NCI-H774 (cell line): ENCODE data around the gene BTBD7.

Experiments
- DNase-seq: peaks from one replicate; lab custom pipeline; 2025; lab: John Stamatoyannopoulos, UW

The BTBD7 gene

GRCh38 chr14:93330609-93331000, 2.2 kb downstream of the BTBD7 start:
- no peak for DNase-seq

DNA sequence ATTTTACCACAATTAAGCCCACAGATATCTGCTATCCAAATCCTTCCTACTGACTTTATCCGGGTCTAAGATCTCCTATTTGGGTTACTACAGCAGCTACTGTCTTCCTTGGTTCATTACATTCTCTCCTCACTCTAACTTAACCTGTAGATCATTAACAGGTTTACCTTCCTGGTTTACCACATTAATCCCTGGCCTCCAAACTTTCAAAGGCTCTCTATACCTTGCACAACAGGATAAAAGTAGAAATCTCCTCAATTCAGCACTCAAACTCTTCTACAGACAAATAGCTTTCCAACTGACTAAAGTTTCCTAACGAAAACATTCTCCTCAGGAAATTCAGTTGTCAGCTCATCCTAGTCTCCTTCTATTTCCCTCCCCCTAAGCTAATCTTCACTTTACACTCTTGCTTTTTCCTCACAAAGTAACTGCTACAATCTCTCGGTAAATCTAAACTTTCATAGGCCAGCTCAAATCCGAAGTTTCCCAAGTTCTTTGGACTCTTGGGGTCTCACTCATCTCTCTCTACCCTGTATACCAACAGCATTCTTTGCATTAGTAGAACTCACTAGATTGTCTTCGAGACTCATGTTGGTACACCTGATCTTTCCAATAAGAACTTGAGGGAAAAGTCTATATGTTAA, 2.7 kb downstream of the BTBD7 start:
- no peak for DNase-seq

DNA sequence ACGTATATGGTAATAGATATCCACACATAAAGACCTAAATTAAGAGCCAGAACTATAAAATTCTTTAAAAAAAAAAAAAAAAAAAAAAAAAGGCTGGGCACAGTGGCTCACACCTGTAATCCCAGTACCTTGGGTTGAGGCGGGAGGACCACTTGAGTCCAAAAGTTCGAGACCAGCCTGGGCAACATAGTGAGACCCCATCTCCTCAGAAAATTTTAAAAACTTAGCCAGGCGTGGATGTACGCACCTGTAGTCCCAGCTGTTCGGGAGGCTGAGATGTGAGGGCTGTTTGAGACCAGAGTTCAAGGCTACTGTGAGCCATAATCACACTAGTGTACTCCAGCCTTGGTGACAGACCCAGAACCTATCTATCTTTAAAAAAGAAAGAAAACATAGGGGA, 4.3 kb downstream of the BTBD7 start:
- DNase-seq = no peak

DNA sequence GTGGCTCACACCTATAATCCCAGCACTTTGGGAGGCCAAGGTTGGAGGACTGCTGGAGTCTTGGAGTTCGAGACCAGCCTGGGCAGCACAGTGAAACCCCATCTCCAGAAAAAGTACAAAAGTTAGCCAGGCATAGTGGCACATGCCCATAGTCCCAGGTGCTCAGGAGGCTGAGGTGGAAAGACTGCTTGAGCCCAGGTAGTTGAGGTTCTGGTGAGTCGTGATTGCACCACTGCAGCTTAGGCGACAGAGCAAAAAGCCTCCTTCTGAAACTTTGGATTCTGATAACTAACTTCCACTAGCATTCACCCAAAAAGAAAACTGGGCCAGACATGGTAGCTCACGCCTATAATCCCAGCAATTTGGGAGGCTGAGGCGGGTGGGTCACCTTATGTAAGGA, 6.6 kb downstream of the BTBD7 start:
- no peak for DNase-seq

- no peak for DNase-seq
Measured at GRCh38 chr14:93323600-93324174, 9.1 kb downstream of the BTBD7 start.

DNA sequence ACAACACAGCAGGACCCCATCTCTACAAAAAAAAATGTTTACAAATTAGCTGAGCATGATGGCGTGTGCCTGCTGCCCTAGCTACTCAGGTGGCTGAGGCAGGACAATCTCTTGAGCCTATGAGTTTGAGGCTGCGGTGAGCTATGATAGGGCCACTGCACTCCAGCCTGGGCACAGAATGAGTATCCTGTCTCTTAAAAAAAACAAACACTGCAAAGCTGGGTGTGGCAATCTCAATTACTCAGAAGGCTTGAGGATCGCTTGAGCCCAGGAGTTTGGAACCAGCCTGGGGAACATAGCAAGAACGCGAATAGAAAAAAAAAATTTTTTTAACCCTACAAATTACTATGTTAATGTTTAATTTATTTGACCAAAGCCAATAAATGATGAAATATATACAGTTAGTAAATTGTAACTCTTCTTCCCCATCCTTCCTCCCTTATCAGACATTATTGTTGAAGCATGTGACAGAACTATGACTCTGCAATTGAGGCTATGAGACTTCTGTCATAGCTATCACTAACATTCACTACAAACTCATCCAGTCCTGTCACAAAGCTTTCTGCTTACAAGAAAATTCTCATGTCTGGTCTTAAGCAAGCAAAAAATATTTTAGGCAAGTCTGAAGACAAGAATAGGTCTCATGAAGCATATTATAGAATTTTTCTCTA, 9.8 kb downstream of the BTBD7 start:
- DNase-seq = no peak

DNA sequence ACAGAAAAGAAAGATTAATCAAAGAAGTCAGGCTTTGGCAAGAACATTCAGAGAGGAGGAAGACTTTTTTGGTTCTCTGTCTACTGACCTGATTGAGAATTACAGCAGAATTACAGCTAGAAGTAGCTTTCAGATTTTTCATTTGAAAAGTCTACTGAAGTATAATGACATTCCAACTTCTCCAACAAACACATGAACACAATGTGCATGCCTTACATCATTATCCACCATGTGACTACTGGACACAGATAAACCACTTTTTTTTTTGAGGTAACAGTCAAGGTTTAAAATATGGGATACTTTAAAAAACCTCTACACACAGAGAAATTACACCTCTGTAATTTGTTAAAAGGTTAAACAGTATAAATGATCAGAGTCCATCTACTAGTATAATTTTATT, 12.3 kb downstream of the BTBD7 start:
- DNase-seq = no peak

- DNase-seq = no peak
Measured at GRCh38 chr14:93319958-93320357, 12.9 kb downstream of the BTBD7 start.

GRCh38 chr14:93319494-93319893, 13.3 kb downstream of the BTBD7 start:
- no peak for DNase-seq

DNA sequence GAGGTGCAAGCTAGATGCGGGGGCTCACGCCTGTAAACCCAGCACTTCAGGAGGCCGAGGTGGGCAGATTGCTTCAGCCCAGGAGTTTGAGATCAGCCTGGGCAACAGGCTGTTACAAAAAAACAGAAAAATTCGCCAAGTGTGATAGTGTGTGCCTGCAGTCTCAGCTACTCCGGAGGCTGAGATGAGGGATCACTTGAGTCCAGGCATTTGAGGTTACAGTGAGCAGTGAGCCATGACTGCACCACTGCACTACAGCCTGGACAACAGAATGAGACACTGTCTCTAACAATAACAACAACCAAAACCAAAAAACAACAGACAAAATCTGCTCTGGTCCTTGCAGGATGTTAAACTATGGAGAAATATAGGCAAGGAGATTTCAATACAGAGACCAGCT, 13.9 kb downstream of the BTBD7 start:
- DNase-seq = no peak

GRCh38 chr14:93317875-93318807, 14.7 kb downstream of the BTBD7 start:
- no peak for DNase-seq

DNA sequence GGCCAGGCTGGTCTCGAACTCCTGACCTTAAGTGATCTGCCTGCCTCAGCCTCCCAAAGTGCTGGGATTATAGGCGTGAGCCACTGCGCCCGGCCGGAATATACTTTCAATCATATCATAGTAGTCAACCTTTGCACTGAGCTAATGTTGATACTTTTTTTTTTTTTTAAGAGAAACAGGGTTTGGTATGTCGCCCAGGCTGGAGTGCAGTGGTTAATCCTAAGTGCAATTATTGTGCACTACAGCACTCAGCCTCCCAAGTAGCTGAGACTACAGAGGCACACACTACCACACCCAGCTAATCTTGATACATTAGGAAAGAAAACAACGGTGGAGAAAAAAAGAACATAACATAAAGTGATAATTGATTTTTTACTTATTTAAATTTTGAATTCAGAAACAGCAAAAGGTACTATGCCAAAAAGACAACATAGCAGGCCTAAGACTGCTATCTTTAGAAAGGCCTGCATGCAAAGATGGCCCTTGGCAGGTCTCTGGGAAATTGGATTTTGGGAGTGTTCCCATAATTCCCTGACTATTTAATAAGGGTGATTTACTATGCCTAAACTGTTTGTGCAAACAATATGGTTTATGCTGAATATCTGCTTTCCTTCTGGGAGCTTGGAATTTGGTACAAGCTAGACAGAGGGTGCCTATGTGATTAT, 15.5 kb downstream of the BTBD7 start:
- DNase-seq = no peak

GRCh38 chr14:93316716-93317115, 16.1 kb downstream of the BTBD7 start:
- no peak for DNase-seq

DNA sequence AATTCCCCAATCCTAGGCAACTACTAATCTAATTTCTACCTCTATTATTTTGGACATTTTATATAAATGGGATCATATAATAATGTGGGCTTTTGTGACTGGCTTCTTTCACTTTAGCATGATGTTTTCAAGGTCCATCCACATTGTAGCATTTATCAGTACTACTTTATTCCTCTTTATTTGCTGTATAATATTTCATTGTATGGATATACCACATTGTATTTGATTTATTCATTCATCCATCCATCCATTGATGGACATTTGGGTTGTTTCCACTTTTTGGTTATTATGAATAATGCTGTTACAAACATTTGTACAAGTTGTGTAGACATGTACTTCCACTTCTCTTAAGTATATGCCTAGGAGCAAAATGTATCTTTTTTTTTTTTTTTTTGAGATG, 17.3 kb downstream of the BTBD7 start:
- DNase-seq = no peak

DNA sequence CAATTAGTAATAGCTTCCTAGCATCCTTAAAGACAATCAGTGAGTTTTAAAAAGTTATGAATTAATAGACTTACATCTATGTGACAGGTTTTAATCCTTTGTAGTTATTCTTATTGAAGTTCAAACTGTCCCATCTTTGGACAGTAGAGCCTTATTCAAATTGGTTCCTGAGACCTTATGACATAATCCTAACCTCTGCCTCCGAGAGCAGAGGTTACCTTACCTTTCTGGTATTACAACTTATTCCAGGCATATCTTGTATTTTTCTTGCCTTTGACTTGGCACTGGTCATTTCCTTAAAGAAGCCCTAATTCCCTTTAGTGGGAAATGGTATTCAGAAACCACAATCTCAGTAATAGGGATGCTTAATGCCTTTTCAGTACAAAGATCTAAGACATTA, 21.8 kb downstream of the BTBD7 start:
- no peak for DNase-seq

DNA sequence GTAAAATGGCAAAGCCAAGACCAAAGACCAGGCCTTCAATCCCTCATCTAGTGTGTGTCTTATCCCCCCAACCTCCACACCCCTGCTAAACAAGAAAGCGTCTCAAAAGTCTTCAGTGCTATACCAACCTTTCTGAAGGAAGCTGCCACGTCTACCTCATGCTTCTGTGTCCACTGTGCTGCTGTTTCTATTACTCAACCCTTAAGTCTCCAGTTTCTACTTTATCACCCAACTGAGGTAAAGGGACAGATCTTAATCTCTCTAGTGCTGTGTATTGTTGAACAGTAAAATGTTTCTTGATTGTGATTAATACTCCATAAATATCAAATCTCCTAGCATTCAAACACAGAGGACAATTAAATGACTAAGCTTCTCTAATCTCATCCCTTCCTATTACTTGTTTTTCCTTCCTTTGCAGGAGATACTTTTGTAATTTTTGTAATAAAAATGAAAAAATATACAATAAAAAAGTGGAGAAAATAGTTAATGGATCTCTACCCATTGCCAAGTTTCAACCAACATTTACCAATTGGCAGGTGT, 23.3 kb downstream of the BTBD7 start:
- no peak for DNase-seq

- DNase-seq = no peak
Measured at GRCh38 chr14:93308686-93309345, 24.0 kb downstream of the BTBD7 start.

DNA sequence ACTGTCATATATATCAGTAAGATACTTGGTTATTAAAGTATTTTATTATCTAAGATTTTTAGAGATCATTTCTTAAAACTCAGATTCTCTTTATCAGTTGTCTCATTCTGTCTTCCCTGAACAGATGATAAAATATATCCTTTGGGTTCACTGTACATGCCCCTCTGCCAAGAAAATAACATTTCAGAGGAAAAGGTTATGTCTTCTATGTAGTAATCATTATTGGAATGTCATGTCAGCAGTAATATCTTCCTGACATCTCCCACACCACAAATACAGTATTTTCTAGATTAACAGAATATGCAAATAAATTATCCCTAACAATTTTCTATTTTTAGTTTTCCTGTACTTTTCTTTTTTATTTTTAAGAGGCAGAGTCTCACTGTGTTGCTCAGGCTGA, 26.0 kb downstream of the BTBD7 start:
- no peak for DNase-seq

GRCh38 chr14:93305725-93306418, 27.0 kb downstream of the BTBD7 start:
- no peak for DNase-seq

DNA sequence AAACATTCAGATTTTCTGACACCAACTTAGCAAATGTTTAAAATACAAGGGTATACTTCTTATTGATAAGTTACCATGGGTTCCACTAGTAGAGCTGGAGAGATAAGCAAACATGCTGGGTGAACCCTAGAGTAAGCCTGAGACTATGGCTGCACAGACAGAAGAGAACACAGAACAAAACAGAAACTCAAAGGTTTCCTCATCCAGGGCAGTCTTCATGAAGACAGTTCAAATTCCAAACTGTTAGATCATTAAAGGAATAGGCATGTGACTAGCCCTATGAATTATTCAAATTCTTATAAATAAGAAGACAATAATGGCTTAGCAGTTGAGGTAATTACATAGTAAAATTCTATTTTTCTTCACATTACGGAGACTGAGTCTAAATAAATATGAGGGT, 28.1 kb downstream of the BTBD7 start:
- DNase-seq = no peak

DNA sequence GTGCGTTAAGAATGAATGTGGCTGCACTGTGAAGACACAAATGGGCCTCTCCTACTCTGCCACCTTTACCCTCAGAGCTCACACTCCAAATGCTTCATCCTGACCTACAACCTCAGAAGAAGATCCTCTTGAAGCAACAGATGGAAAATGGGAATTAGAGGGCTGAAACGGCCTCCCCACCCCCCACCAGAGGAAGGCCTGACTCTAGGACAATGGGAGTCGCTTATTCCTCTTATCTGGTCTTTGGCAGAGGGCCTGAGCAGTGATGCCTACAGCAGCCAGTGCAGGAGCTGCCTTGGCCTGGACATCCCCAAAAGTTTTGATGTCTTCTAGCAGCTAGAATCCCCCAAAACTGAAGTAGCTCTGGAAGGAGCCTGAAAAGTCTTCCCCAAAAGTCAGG, 29.2 kb downstream of the BTBD7 start:
- DNase-seq = no peak
